ENCODE measurements around the gene TMEM9. TPM values are rescaled to one million over a fixed set of nuclear protein-coding genes. Genes with fewer than 3 reads are reported as not detected.

TMEM9 gene
- total RNA-seq, result 100 to 1,000 TPM in 1 of 2 donors, 10 to 100 TPM in 1; 94.4 to 137 TPM
- polyA plus RNA-seq (ENCODE audit: insufficient read length in 2 of 2), result 100 to 1,000 TPM; 145 to 179 TPM
- long read RNA-seq, donor 1, transcript TMEM9-201 (5 exons, 1,959 nt), result minor isoform, 25 of 117 reads
- long read RNA-seq, donor 1, transcript TMEM9-209 (6 exons, 938 nt), result minor isoform, 7 of 117 reads
- long read RNA-seq, donor 1, transcript TMEM9-204 (6 exons, 1,529 nt), result major isoform, 62 of 117 reads
- long read RNA-seq, donor 1, transcript TMEM9-206 (6 exons, 507 nt), result minor isoform, 7 of 117 reads
- long read RNA-seq, donor 1, partial matches to known transcripts, result 0 of 117 reads
- long read RNA-seq, donor 1, other reads (novel, unspliced or antisense), result 7 of 117 reads
- long read RNA-seq, donor 2, transcript TMEM9-204 (6 exons, 1,529 nt), result major isoform, 16 of 26 reads
- long read RNA-seq, donor 2, partial matches to known transcripts, result 0 of 26 reads
- long read RNA-seq, donor 2, other reads (novel, unspliced or antisense), result 0 of 26 reads
- long read RNA-seq, donor 3, transcript TMEM9-201 (5 exons, 1,959 nt), result minor isoform, 10 of 27 reads
- long read RNA-seq, donor 3, transcript TMEM9-204 (6 exons, 1,529 nt), result major isoform, 14 of 27 reads
- long read RNA-seq, donor 3, partial matches to known transcripts, result 0 of 27 reads
- long read RNA-seq, donor 3, other reads (novel, unspliced or antisense), result 0 of 27 reads
- long read RNA-seq, donor 4, transcript TMEM9-201 (5 exons, 1,959 nt), result minor isoform, 43 of 130 reads
- long read RNA-seq, donor 4, transcript TMEM9-208 (2 exons, 2,892 nt), result minor isoform, 7 of 130 reads
- long read RNA-seq, donor 4, transcript TMEM9-204 (6 exons, 1,529 nt), result major isoform, 65 of 130 reads
- long read RNA-seq, donor 4, partial matches to known transcripts, result 0 of 130 reads
- long read RNA-seq, donor 4, other reads (novel, unspliced or antisense), result 5 of 130 reads

- Histone ChIP-seq H3K9me3 (ENCODE audit: control insufficient read depth, insufficient read depth, low read length) (no peaks in the 10 kb centered on the region), H3K36me3 (ENCODE audit: control insufficient read depth, insufficient read depth, low read length) (peaks cover 13% of the 10 kb centered on the region), H3K27ac (ENCODE audit: low read depth, low read length) (peak within 1 kb of the TSS; percentile 34), H3K4me3 (ENCODE audit: low read depth, low read length) (peak within 1 kb of the TSS; percentile 82), H3K27me3 (ENCODE audit: control insufficient read depth, insufficient read depth, low read length) (no peaks in the 10 kb centered on the region), H3K4me1 (ENCODE audit: control insufficient read depth, insufficient read depth, low read length) (peaks cover 12% of the 10 kb centered on the region)
- WGBS (ENCODE audit: insufficient coverage), result under 1% methylated on average over 23 of the region's 31 CpGs
- DNase-seq (ENCODE audit: low read depth in 4 of 6, low spot score in 6 of 6), result peak; percentile 97 to 100 (median 98)
Measured at GRCh38 chr1:201154389-201155165, at the start of gene TMEM9. TSS of gene TMEM9 (minus strand) at chr1:201154474. CDS start at chr1:201153923, 551 bp downstream.

GRCh38 chr1:201198598-201198997, 44.3 kb upstream of the TMEM9 start:
- H3K9me3 ChIP-seq (ENCODE audit: control insufficient read depth, insufficient read depth, low read length), result no peaks in the 10 kb centered on the region
- H3K27me3 ChIP-seq (ENCODE audit: control insufficient read depth, insufficient read depth, low read length), result no peaks in the 10 kb centered on the region
- no peak for DNase-seq (ENCODE audit: low read depth in 4 of 6, low spot score in 6 of 6)
- H3K27ac ChIP-seq (ENCODE audit: low read depth, low read length), result no peak overlapping the region
- no peak overlapping the region for H3K4me3 ChIP-seq (ENCODE audit: low read depth, low read length)
- peaks cover 5% of the 10 kb centered on the region for H3K4me1 ChIP-seq (ENCODE audit: control insufficient read depth, insufficient read depth, low read length)
- H3K36me3 ChIP-seq (ENCODE audit: control insufficient read depth, insufficient read depth, low read length), result no peaks in the 10 kb centered on the region
- 90% methylated on average over 2 of the region's 3 CpGs for WGBS (ENCODE audit: insufficient coverage)

- 93% methylated on average over 3 of the region's 6 CpGs for WGBS (ENCODE audit: insufficient coverage)
- Histone ChIP-seq H3K9me3 (ENCODE audit: control insufficient read depth, insufficient read depth, low read length) (no peaks in the 10 kb centered on the region), H3K4me1 (ENCODE audit: control insufficient read depth, insufficient read depth, low read length) (peaks cover 17% of the 10 kb centered on the region), H3K27ac (ENCODE audit: low read depth, low read length) (no peak overlapping the region), H3K36me3 (ENCODE audit: control insufficient read depth, insufficient read depth, low read length) (no peaks in the 10 kb centered on the region), H3K4me3 (ENCODE audit: low read depth, low read length) (no peak overlapping the region), H3K27me3 (ENCODE audit: control insufficient read depth, insufficient read depth, low read length) (peaks cover 5% of the 10 kb centered on the region)
- no peak for DNase-seq (ENCODE audit: low read depth in 4 of 6, low spot score in 6 of 6)
Measured at GRCh38 chr1:201194046-201194445, 39.8 kb upstream of the TMEM9 start.

DNA sequence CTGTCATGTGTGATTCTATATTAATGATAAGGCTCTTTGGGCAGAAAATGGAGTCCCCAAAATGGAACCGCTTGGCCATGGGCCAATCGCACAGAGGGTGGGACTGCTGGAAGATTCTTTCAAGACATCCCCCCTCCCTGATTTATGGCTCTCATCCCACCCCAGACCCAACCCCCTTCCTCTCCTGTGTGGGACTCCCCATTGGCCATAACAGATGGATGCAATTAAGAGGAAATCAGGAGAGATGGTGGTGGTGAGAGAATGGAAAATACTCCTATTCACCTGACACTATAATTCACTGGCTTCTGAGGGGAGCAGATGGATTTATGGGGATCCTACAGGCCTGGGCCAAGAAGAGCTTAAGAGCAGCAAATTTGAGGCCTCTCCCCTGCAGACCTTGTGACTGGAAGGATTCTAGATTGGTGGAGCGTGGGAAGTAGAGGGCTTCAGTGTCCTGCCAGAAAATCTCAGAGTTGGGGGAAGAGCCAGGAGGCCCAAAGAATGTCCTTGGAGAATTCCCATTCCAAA, 38.1 kb upstream of the TMEM9 start:
- no peak overlapping the region for H3K4me3 ChIP-seq (ENCODE audit: low read depth, low read length)
- H3K27ac ChIP-seq (ENCODE audit: low read depth, low read length), result peak overlapping the region; percentile 59
- WGBS (ENCODE audit: insufficient coverage), result 22% methylated on average over 1 of the region's 3 CpGs
- peaks cover 17% of the 10 kb centered on the region for H3K4me1 ChIP-seq (ENCODE audit: control insufficient read depth, insufficient read depth, low read length)
- H3K36me3 ChIP-seq (ENCODE audit: control insufficient read depth, insufficient read depth, low read length), result no peaks in the 10 kb centered on the region
- no peaks in the 10 kb centered on the region for H3K9me3 ChIP-seq (ENCODE audit: control insufficient read depth, insufficient read depth, low read length)
- DNase-seq (ENCODE audit: low read depth in 4 of 6, low spot score in 6 of 6), result peak in 2 of 6 donors; percentile 44 to 73
- H3K27me3 ChIP-seq (ENCODE audit: control insufficient read depth, insufficient read depth, low read length), result peaks cover 5% of the 10 kb centered on the region

DNA sequence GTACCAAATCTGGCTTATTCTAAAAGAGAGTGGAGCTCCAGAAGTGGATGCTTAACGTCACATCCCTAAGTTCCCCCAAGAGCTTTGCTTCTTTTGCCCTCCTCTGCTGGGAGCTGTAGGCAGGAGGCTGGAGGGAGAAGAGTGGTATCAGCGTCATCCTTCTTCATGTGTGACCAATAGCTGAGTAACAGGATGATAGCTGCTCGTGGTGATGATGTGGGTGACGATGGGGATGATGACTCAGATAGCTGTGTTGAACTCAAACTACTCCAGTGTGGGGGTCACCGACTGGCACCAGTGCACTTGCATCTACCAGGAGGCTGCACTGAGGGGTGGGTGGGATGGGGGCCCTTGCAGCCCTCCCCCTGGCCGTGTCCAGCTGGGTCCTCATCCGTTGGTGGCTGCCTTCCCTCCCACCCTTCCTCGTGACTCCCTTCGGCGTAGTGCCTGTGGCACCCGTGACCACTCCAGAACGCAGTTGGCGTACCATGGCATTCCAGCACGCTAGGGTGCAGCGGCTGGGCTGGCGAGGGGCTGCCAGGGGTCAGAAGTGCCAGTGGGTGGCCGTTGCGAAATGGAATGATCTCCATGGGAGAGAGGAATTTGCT, 37.5 kb upstream of the TMEM9 start:
- Histone ChIP-seq H3K36me3 (ENCODE audit: control insufficient read depth, insufficient read depth, low read length) (no peaks in the 10 kb centered on the region), H3K9me3 (ENCODE audit: control insufficient read depth, insufficient read depth, low read length) (no peaks in the 10 kb centered on the region), H3K4me3 (ENCODE audit: low read depth, low read length) (no peak overlapping the region), H3K27me3 (ENCODE audit: control insufficient read depth, insufficient read depth, low read length) (peaks cover 5% of the 10 kb centered on the region), H3K4me1 (ENCODE audit: control insufficient read depth, insufficient read depth, low read length) (peaks cover 17% of the 10 kb centered on the region), H3K27ac (ENCODE audit: low read depth, low read length) (no peak overlapping the region)
- no peak for DNase-seq (ENCODE audit: low read depth in 4 of 6, low spot score in 6 of 6)
- 70% methylated on average over 15 of the region's 18 CpGs for WGBS (ENCODE audit: insufficient coverage)

- no peak within 1 kb of the TSS for H3K4me3 ChIP-seq (ENCODE audit: low read depth, low read length)
- no peak within 1 kb of the TSS for H3K27ac ChIP-seq (ENCODE audit: low read depth, low read length)
- 68% methylated on average over 6 of the region's 9 CpGs for WGBS (ENCODE audit: insufficient coverage)
- peaks cover 5% of the 10 kb centered on the region for H3K27me3 ChIP-seq (ENCODE audit: control insufficient read depth, insufficient read depth, low read length)
- DNase-seq (ENCODE audit: low read depth in 4 of 6, low spot score in 6 of 6), result no peak
- H3K36me3 ChIP-seq (ENCODE audit: control insufficient read depth, insufficient read depth, low read length), result no peaks in the 10 kb centered on the region
- peaks cover 17% of the 10 kb centered on the region for H3K4me1 ChIP-seq (ENCODE audit: control insufficient read depth, insufficient read depth, low read length)
- H3K9me3 ChIP-seq (ENCODE audit: control insufficient read depth, insufficient read depth, low read length), result no peaks in the 10 kb centered on the region
Measured at GRCh38 chr1:201190624-201191051, 36.4 kb upstream of the TMEM9 start, which contains the start of gene IGFN1. TSS of gene IGFN1 (plus strand) at chr1:201190824. CDS start at chr1:201193294, 2,470 bp downstream.

- Histone ChIP-seq H3K27ac (ENCODE audit: low read depth, low read length) (no peak overlapping the region), H3K9me3 (ENCODE audit: control insufficient read depth, insufficient read depth, low read length) (no peaks in the 10 kb centered on the region), H3K4me1 (ENCODE audit: control insufficient read depth, insufficient read depth, low read length) (peaks cover 18% of the 10 kb centered on the region), H3K36me3 (ENCODE audit: control insufficient read depth, insufficient read depth, low read length) (no peaks in the 10 kb centered on the region), H3K27me3 (ENCODE audit: control insufficient read depth, insufficient read depth, low read length) (peaks cover 5% of the 10 kb centered on the region), H3K4me3 (ENCODE audit: low read depth, low read length) (no peak overlapping the region)
- no peak for DNase-seq (ENCODE audit: low read depth in 4 of 6, low spot score in 6 of 6)
- WGBS (ENCODE audit: insufficient coverage), result 97% methylated on average over 4 of the region's 6 CpGs
Measured at GRCh38 chr1:201190005-201190404, 35.7 kb upstream of the TMEM9 start.

- Histone ChIP-seq H3K9me3 (ENCODE audit: control insufficient read depth, insufficient read depth, low read length) (no peaks in the 10 kb centered on the region), H3K36me3 (ENCODE audit: control insufficient read depth, insufficient read depth, low read length) (no peaks in the 10 kb centered on the region), H3K27ac (ENCODE audit: low read depth, low read length) (no peak overlapping the region), H3K4me3 (ENCODE audit: low read depth, low read length) (no peak overlapping the region), H3K4me1 (ENCODE audit: control insufficient read depth, insufficient read depth, low read length) (peaks cover 20% of the 10 kb centered on the region), H3K27me3 (ENCODE audit: control insufficient read depth, insufficient read depth, low read length) (peaks cover 5% of the 10 kb centered on the region)
- 73% methylated on average over 2 of the region's 2 CpGs for WGBS (ENCODE audit: insufficient coverage)
- no peak for DNase-seq (ENCODE audit: low read depth in 4 of 6, low spot score in 6 of 6)
Measured at GRCh38 chr1:201189085-201189484, 34.8 kb upstream of the TMEM9 start.

Measured in spinal cord (tissue), 10 donors.